DND-41 (cell line): Measurements from ENCODE around the gene SHBG.

ENCODE experiments used
- ATAC-seq: fragments of 200-7000 bp; cut with Tn5 transposase; 3 replicates; pipeline ENCODE4 v1.9.1; 2021; ENCODE audit warnings: low read depth; ENCODE audit not compliant: insufficient read depth
- DNase-seq: peaks from one replicate; pipeline ENCODE4 v3.0.0-alpha.2; 2020
- H2AFZ ChIP-seq: 2 replicates; pipeline ENCODE4 v1.6.0; 2012; ENCODE audit warnings: low read depth, low read length
- H3K27ac ChIP-seq: 2 replicates; pipeline ENCODE4 v1.5.1; 2012; ENCODE audit warnings: low read length, inconsistent platforms
- H3K27me3 ChIP-seq: fragments of 200-600 bp; sonication (generic); 2 replicates; pipeline ENCODE4 v1.6.0; 2012; ENCODE audit warnings: low read length, mild to moderate bottlenecking, inconsistent platforms; ENCODE audit not compliant: insufficient read depth, poor library complexity
- H3K36me3 ChIP-seq: 2 replicates; pipeline ENCODE4 v1.5.1; 2012; ENCODE audit warnings: low read length, inconsistent platforms; ENCODE audit not compliant: insufficient read depth
- H3K4me1 ChIP-seq: 2 replicates; pipeline ENCODE4 v1.5.1; 2012; ENCODE audit warnings: mild to moderate bottlenecking, low read length; ENCODE audit not compliant: insufficient read depth
- H3K4me2 ChIP-seq: 2 replicates; pipeline ENCODE4 v1.6.0; 2012; ENCODE audit warnings: mild to moderate bottlenecking, moderate library complexity, low read length, inconsistent platforms; ENCODE audit not compliant: insufficient read depth
- H3K4me3 ChIP-seq, 2 experiments: fragments of 200-600 bp in 1 of 2; shearing (Covaris generic) in 1 of 2; 2 replicates each; pipeline ENCODE4 v1.5.1; 2012 to 2016; ENCODE audit warnings: inconsistent platforms in 2 of 2, low read length in 2 of 2, mild to moderate bottlenecking in 2 of 2, low read depth in 1 of 2, moderate library complexity in 1 of 2
- H3K79me2 ChIP-seq: 2 replicates; pipeline ENCODE4 v1.6.0; 2012; ENCODE audit warnings: low read length, inconsistent platforms; ENCODE audit not compliant: insufficient read depth
- H3K9ac ChIP-seq: 2 replicates; pipeline ENCODE4 v1.6.0; 2012; ENCODE audit warnings: low read depth, mild to moderate bottlenecking, inconsistent platforms, low read length, moderate library complexity
- H3K9me3 ChIP-seq: 2 replicates; pipeline ENCODE4 v1.5.1; 2012; ENCODE audit warnings: low read length, moderate library complexity, mild to moderate bottlenecking, inconsistent platforms; ENCODE audit not compliant: insufficient read depth, severe bottlenecking
- H4K20me1 ChIP-seq: 2 replicates; pipeline ENCODE4 v1.6.0; 2012; ENCODE audit warnings: low read length; ENCODE audit not compliant: insufficient read depth
- EZH2 ChIP-seq: IDR thresholded peaks from 3 replicates; pipeline ENCODE4 v1.6.1; 2012; ENCODE audit warnings: borderline replicate concordance, low read depth, mild to moderate bottlenecking, moderate library complexity, low read length, inconsistent platforms; ENCODE audit not compliant: severe bottlenecking
- TF ChIP-seq, protein P1 (sequence below): IDR thresholded peaks from 2 replicates; pipeline ENCODE4 v1.5.1; 2012; ENCODE audit warnings: borderline replicate concordance, low read length, moderate library complexity, mild to moderate bottlenecking; ENCODE audit not compliant: poor library complexity, severe bottlenecking; ENCODE audit errors: extremely low read depth

SHBG gene

DNA sequence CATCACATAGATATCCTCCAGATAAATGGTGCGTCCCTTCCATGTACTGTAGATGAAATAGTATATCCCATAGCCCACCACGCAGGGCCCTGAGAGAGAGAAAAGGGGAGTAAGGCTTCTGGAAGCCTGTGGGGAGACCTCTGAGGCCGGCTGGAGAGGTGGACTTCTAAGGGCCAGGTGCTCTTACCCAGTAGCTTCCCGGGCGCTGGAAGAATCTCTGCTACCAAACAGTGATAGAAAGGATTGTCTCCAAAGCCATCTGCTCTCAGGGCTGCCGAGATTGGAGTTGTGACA lies 3.0 kb upstream of the SHBG start:
- ATAC-seq = no peak
- DNase-seq = no peak
- peak overlapping the region; percentile 95 for H3K4me2 ChIP-seq
- TF ChIP-seq EZH2 = no peak
- TF ChIP-seq, protein P1, sequence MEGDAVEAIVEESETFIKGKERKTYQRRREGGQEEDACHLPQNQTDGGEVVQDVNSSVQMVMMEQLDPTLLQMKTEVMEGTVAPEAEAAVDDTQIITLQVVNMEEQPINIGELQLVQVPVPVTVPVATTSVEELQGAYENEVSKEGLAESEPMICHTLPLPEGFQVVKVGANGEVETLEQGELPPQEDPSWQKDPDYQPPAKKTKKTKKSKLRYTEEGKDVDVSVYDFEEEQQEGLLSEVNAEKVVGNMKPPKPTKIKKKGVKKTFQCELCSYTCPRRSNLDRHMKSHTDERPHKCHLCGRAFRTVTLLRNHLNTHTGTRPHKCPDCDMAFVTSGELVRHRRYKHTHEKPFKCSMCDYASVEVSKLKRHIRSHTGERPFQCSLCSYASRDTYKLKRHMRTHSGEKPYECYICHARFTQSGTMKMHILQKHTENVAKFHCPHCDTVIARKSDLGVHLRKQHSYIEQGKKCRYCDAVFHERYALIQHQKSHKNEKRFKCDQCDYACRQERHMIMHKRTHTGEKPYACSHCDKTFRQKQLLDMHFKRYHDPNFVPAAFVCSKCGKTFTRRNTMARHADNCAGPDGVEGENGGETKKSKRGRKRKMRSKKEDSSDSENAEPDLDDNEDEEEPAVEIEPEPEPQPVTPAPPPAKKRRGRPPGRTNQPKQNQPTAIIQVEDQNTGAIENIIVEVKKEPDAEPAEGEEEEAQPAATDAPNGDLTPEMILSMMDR = no peak
- H3K36me3 ChIP-seq = no peaks in the 10 kb centered on the region
- H3K4me1 ChIP-seq = peaks cover 20% of the 10 kb centered on the region
- peak overlapping the region; percentile 72 for H3K27ac ChIP-seq
- H3K27me3 ChIP-seq = no peaks in the 10 kb centered on the region
- H4K20me1 ChIP-seq = peaks cover 9% of the 10 kb centered on the region
- peak overlapping the region; percentile 82 to 89; a peak in 3 of 4 replicates for H3K4me3 ChIP-seq
- peak overlapping the region; percentile 77 for H3K9ac ChIP-seq
- H3K79me2 ChIP-seq = no peaks in the 10 kb centered on the region; the same call in 1 of the 2 replicates
- H2AFZ ChIP-seq = peak overlapping the region; percentile 82
- H3K9me3 ChIP-seq = no peaks in the 10 kb centered on the region

DNA sequence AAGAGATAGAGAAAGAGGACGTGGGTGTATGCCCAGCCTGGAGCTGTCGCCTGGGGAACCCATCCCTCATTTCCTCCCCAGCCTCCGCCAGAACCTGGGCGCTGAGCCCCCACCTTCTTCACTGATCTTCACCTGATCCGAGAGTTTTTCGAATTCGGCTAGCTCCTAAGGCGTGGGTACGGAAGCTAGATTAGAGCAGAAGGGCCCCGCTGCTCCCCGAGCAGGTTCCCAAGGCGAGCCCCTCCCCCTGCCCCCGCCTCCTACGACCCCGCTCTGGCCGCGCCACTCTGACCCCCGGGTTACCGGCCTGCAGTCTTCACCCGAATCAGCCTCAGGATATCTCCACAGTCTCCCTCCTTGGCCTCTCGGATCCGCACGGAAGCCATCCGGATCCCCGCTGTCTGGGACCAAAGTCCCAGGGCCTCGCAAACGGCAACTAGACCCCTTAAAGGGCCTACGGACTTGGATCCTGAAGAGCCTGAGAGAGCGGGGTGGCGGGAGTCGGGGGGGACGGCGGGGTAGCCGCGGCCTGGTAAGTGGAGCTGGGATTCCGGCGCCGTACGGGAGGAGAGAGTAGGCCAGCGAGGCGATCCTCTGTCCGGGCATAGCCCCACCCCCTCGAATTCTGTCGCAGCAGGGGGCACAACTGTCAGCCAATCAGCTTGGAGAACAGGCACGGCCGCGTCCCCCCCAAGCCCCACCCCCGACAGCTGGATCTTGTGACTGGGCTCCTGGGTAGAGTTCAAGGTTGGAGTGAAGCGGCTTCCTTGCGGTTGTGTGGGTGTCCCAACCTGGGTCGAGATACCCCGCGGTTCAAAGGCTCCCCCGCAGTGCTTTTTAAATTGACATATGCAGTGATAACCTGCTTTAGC lies 2.4 kb upstream of the SHBG start, which contains the start of gene SAT2:
SAT2 (minus strand) TSS at position 572 of the 872 bp plus-strand sequence; CDS start at position 386, 186 bp downstream.
- peak within 1 kb of the TSS; percentile 95 for H3K4me2 ChIP-seq
- H4K20me1 ChIP-seq = peaks cover 9% of the 10 kb centered on the region
- H2AFZ ChIP-seq = peak within 1 kb of the TSS; percentile 82
- peaks cover 20% of the 10 kb centered on the region for H3K4me1 ChIP-seq
- H3K4me3 ChIP-seq = peak within 1 kb of the TSS; percentile 82 to 89
- ATAC-seq (peak; percentile 94), DNase-seq (peak; percentile 90)
- no peaks in the 10 kb centered on the region for H3K36me3 ChIP-seq
- H3K27ac ChIP-seq = peak within 1 kb of the TSS; percentile 72
- TF ChIP-seq, protein P1 = no peak
- TF ChIP-seq EZH2 = no peak
- H3K9ac ChIP-seq = peak within 1 kb of the TSS; percentile 77
- no peaks in the 10 kb centered on the region for H3K27me3 ChIP-seq
- no peaks in the 10 kb centered on the region; the same call in 1 of the 2 replicates for H3K79me2 ChIP-seq
- no peaks in the 10 kb centered on the region for H3K9me3 ChIP-seq

DNA sequence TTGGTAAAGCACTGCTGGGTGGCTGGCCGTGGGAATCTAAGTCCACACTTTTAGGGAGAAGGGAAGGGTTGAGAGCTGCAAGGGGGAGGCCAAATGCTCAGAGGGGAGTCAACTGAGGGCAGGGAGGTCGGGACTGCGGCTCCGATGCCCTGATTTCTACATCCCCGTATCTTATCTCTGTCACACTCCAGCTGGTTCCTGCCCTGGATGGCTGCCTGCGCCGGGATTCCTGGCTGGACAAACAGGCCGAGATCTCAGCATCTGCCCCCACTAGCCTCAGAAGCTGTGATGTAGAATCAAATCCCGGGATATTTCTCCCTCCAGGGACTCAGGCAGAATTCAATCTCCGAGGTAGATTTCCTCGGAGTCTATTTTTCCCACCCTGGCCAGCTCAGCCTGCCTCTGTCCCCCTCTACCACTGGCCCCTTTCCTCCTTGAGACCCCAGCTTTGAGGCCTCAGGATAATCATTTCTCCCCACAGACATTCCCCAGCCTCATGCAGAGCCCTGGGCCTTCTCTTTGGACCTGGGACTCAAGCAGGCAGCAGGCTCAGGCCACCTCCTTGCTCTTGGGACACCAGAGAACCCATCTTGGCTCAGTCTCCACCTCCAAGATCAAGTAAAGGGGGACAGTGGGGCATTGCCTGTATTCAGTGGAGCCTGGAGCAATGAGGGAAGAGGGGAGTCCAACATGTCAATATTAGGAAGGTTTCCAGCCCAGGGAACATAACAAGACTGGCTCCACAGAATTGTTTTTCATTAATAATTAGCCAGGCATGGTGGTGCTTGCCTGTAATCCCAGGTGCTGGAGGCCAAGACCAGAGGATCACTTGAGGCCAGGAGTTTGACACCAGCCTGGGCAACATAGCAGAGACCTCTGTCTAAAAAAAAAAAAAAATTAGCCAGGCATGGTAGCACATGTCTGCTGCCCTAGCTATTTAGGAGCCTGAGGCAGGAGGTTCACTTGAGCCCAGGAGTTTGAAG lies 1.8 kb downstream of the SHBG start:
- Histone ChIP-seq H3K27ac (no peak overlapping the region), H2AFZ (no peak overlapping the region), H3K79me2 (no peaks in the 10 kb centered on the region; the same call in 1 of the 2 replicates), H3K9ac (no peak overlapping the region), H3K4me2 (no peak overlapping the region), H3K4me1 (peaks cover 15% of the 10 kb centered on the region), H3K36me3 (no peaks in the 10 kb centered on the region), H3K9me3 (no peaks in the 10 kb centered on the region), H3K4me3 (no peak overlapping the region), H4K20me1 (peaks cover 4% of the 10 kb centered on the region), H3K27me3 (no peaks in the 10 kb centered on the region)
- DNase-seq = no peak
- TF ChIP-seq EZH2 = no peak
- TF ChIP-seq, protein P1 = no peak
- ATAC-seq = no peak
